Fibroblast of skin of scalp (primary cell): ENCODE measurements around the gene DMRT3. TPM values are rescaled to one million over a fixed set of nuclear protein-coding genes. Genes with fewer than 3 reads are reported as not detected.

Source experiments
- DNase-seq: peaks from one replicate; pipeline ENCODE4 v3.0.0-alpha.2; 2013
- polyA plus RNA-seq, 2 experiments: library from polyadenylated mRNA; unstranded; fragments of 120-200 nt; gene quantifications; one replicate each; pipeline ENCODE4 v1.2.1, GENCODE V29; 2013; ENCODE audit not compliant: insufficient read length in 2 of 2

Gene DMRT3
- polyA plus RNA-seq (2013, experiment 1 of 2; ENCODE audit: insufficient read length) = not detected
- polyA plus RNA-seq (2013, experiment 2 of 2; ENCODE audit: insufficient read length) = not detected

DNA sequence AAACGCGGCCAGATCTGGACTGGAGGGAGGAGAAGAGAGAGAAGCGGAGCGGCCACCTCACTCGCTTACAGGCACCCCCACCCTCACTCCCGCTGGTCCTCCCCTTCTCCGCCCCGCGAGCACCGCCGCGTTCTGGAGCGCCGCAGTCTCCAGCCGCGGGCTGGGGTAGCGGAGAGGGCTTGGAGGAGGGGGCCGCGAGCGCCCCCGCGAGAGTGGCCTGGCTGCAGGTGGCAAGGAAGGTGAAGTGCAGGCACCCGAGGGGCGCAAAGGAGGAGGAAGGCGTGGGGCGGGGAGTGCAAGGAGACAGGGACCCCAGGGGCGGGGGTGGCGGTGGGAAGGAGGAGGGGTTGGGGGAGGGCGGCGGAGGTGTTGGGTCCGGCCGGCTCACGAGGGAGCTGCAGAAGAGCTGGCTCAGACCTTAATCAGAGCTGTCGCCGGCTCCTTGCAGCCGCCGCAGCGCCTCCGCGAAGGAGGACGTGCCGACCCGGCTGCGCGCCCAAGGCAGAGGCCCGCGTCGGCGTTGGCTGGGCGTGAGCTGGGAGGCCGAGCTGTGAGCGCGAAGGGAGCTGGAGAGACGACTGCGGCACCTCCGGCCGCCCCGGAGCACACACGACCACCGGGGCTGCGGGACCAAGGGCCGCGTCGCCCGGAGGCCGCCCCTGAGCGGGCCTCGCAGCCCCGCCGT lies at the start of gene DMRT3:
Gene DMRT3 (plus strand): TSS at position 398 of the 685 bp plus-strand sequence. CDS start 347 bp downstream, outside the sequence.
- DNase-seq = no peak

DNA sequence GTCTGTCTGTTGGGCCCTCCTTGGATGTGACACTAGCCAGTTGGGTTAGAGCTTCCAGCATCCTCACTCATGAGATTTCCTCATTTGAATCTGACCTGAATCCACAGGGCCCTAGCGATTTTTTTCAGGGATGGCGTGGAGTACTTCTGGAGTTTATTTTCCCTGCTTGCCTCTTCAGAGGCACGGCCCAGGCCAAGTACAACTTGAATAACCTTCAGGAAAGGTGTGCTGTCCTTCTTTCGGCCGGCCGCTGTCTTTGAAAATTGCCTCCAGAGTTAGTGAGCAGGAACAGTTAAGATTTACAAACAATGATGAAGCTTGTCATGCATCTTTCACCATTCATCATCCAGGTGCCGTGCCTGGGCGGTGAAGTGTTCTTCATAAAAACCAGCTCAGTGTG lies 49.5 kb upstream of the DMRT3 start:
- DNase-seq = no peak

GRCh38 chr9:928363-929042 lies 48.0 kb upstream of the DMRT3 start:
- peak; percentile 4 for DNase-seq

GRCh38 chr9:929719-930118 lies 46.7 kb upstream of the DMRT3 start:
- DNase-seq = no peak

- no peak for DNase-seq
These were observed 43.1 kb upstream of the DMRT3 start for GRCh38 chr9:933356-933755.

- no peak for DNase-seq
These were observed 41.0 kb upstream of the DMRT3 start for GRCh38 chr9:935348-935965.

GRCh38 chr9:942805-943580 lies 33.5 kb upstream of the DMRT3 start:
- no peak for DNase-seq

- DNase-seq = no peak
These were observed 28.5 kb upstream of the DMRT3 start for GRCh38 chr9:947985-948384.

- DNase-seq = no peak
These were observed 28.0 kb upstream of the DMRT3 start for GRCh38 chr9:948497-948896.

- DNase-seq = no peak
These were observed 26.3 kb upstream of the DMRT3 start for GRCh38 chr9:950139-950538.

DNA sequence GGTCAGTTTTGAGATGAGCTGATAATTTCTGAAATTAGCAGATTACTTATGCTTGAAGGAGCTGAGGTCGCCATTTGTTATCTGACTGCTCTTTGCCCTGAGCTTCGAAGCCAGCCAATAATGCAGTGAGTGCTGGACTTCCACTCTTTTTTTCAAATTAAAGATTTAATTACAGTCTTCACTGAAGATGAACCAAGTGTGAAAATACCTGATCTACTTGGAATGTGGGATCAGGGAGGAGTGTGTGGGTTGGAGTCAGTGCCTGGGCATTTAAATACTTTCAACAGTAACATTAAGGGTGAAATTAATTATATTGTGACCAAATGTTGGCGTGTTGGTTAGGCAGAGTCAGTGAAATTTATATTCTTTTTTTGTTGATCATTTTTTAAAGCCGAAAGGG lies 23.9 kb upstream of the DMRT3 start:
- DNase-seq = no peak

DNA sequence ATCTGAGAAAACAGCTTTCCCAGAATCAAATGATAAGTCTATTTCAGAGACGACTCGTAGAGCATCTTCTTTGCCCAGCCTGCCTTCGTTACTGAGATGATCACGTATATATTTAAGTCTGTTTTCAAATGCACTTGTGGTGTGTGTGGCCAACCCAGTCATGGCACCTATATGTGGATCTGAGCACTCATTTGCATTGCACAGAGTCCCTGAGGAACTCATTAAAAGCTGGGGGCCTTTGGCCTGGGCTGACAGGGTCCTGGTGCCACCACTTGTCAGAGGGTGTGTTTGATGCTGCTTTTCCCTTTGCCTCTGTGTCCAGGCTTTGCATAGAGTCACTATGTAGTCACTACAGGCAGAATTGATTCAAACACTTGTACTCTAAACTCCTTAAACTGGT lies 17.4 kb upstream of the DMRT3 start:
- DNase-seq = no peak

- DNase-seq = no peak
These were observed 16.5 kb upstream of the DMRT3 start for GRCh38 chr9:959914-960313.

DNA sequence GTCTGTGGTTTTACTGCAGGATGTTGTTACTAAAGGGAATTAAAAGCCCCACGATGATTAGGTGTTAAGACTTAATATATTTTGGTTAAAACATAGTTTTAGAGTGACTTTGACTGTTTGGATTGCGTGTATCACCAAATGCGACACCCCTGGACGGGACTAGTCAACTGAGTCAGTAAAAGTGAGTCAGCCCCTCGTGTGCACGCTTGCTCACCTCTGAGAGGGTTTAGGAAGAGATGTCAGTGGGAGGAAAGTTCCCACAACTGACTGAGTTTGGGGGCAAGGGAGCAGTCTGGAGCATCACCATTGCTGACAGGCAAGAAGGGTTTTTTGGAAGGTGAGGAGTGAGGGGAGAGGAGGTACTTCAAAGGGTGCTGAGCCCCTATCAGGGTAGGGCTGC lies 14.4 kb upstream of the DMRT3 start:
- DNase-seq = no peak

GRCh38 chr9:965497-965896 lies 11.0 kb upstream of the DMRT3 start:
- no peak for DNase-seq

DNA sequence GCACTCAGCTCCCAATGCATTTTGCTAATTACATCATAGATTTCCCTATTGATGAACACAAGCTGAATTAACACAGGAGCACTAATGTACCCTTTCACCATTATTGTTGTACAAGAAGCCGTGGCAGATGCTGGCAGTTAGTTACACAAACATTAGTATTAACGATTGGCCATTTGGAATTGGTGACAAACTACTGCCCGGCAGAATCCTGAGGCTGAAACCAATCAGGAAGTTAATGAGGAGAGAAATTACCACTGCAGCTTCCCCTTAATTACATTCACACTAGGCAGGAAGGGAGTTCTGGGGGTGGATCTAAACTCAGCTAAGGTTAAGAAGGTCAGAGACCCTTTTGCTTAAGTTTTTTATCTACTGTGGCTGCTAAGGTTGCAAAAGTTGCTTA lies 9.6 kb upstream of the DMRT3 start:
- DNase-seq = no peak

- no peak for DNase-seq
These were observed 9.0 kb upstream of the DMRT3 start for GRCh38 chr9:967436-967835.

- no peak for DNase-seq
These were observed 8.4 kb upstream of the DMRT3 start for GRCh38 chr9:967903-968641.

DNA sequence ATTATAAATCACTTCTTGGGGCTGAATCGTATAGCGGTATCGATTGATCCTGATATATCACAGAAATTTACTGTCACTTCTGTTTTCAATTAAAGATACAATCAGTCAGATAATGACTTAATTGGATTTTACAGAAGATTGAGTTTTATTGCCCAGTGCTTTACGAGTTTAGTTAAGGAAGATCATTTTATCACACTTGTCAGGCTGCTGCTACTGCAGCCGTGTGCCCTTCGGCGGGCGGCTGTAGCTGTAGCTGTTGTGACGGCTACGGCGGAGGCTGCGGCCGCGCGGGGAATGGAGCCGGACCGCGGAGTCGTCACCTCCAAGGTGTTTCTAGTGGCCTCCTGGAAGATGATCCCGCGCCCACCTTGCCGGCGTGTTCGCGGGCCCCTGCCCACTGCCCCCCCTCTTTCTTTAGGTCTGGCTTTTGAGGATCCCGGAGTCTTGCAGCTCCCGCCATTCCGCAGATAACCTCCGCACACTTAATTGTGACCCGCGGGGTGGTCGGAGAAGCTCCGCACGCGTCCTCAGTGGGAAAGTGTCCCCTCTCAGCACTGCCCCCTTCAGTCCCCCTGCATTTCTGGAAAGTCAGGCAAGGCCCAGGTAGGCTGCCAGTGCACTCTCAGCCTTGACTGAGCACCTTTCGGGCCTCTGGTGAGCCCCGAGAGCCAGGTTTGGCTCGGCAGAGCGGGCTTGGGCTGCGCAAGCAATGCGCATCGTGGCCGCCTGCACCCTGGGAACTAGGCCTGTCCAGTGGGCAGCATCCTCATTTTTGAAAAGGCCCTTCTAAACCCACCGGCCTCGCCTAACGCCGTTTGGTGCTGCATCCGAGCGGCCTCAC lies 6.9 kb upstream of the DMRT3 start:
- DNase-seq = no peak

- no peak for DNase-seq
These were observed 6.1 kb upstream of the DMRT3 start for GRCh38 chr9:970151-970996.
